H1 (cell line): ENCODE data around the gene GRIFIN. TPM values are rescaled to one million over a fixed set of nuclear protein-coding genes. Genes with fewer than 3 reads are reported as not detected.

Experiments used
- CTCF ChIA-PET: fragments of 300-600 bp; sonication (Branson Sonifier 250); formaldehyde crosslinking; loops from one replicate; lab custom pipeline; 2021; ENCODE audit not compliant: partially characterized antibody; lab: Charles Lee
- POLR2A ChIA-PET: fragments of 300-600 bp; sonication (Branson Sonifier 250); formaldehyde crosslinking; loops from one replicate; lab custom pipeline; 2021; ENCODE audit warnings: inconsistent platforms; ENCODE audit not compliant: partially characterized antibody; lab: Charles Lee
- DNase-seq, 2 experiments: peaks; one replicate each; pipeline versions ENCODE4 v3.0.0 to v3.0.0-alpha.2; 2010 to 2022; ENCODE audit warnings: low spot score in 2 of 2, low read depth in 1 of 2, mixed read lengths in 1 of 2
- FAIRE-seq: peaks from 2 replicates; lab custom pipeline; 2011; peaks lifted over from hg19 to GRCh38; lab: Jason Lieb, UNC
- H2AFZ ChIP-seq: 2 replicates; pipeline ENCODE4 v1.8.1; 2012; ENCODE audit warnings: low read length, inconsistent platforms
- H2AK5ac ChIP-seq: 2 replicates; pipeline ENCODE4 v1.6.1; 2013; ENCODE audit warnings: low read depth, low read length
- H2BK120ac ChIP-seq: replicated peaks from 2 replicates; pipeline ENCODE3; 2013; ENCODE audit warnings: low read depth, low read length, inconsistent platforms
- H2BK12ac ChIP-seq: 2 replicates; pipeline ENCODE4 v1.6.1; 2013; ENCODE audit warnings: low read depth, low read length
- H2BK15ac ChIP-seq: 2 replicates; pipeline ENCODE4 v1.6.1; 2013; ENCODE audit warnings: low read length
- H2BK20ac ChIP-seq: 2 replicates; pipeline ENCODE4 v1.6.1; 2013; ENCODE audit warnings: low read length
- H2BK5ac ChIP-seq: 2 replicates; pipeline ENCODE4 v1.6.1; 2013; ENCODE audit warnings: low read depth, low read length
- H3K14ac ChIP-seq: 2 replicates; pipeline ENCODE4 v1.6.1; 2013; ENCODE audit warnings: inconsistent platforms; ENCODE audit not compliant: insufficient read length
- H3K18ac ChIP-seq: 2 replicates; pipeline ENCODE4 v1.6.1; 2013; ENCODE audit warnings: low read length; ENCODE audit errors: extremely low read depth
- H3K23ac ChIP-seq: 2 replicates; pipeline ENCODE4 v1.6.1; 2013; ENCODE audit warnings: inconsistent platforms; ENCODE audit not compliant: insufficient read length
- H3K23me2 ChIP-seq: 2 replicates; pipeline ENCODE4 v1.6.1; 2013; ENCODE audit warnings: low read depth, low read length
- H3K27ac ChIP-seq: 2 replicates; pipeline ENCODE4 v1.6.1; 2011; ENCODE audit warnings: low read depth, low read length, inconsistent platforms
- H3K27me3 ChIP-seq, 4 experiments: replicated peaks in 1 of 4; 1 replicate in 1 of 4; 2 replicates in 3 of 4; pipeline versions ENCODE4 v1.6.1 to v1.8.1; 2011 to 2013; ENCODE audit warnings: low read length in 3 of 4, mild to moderate bottlenecking in 3 of 4, inconsistent platforms in 2 of 4, mixed read lengths in 2 of 4, moderate library complexity in 1 of 4; ENCODE audit not compliant: control insufficient read depth in 3 of 4, insufficient read depth in 3 of 4; ENCODE audit errors: extremely low read depth in 1 of 4
- H3K36me3 ChIP-seq, 4 experiments: 2 replicates each; pipeline versions ENCODE4 v1.6.1 to v1.8.1; 2011 to 2013; ENCODE audit warnings: mild to moderate bottlenecking in 4 of 4, low read length in 3 of 4, moderate library complexity in 2 of 4, control low read depth in 1 of 4, inconsistent platforms in 1 of 4; ENCODE audit not compliant: insufficient read depth in 4 of 4, control insufficient read depth in 2 of 4
- H3K4ac ChIP-seq: replicated peaks from 2 replicates; pipeline ENCODE3; 2013; ENCODE audit warnings: low read length, low read depth, mixed read lengths, inconsistent platforms; ENCODE audit not compliant: insufficient read length
- H3K4me1 ChIP-seq, 4 experiments: replicated peaks in 1 of 4; 1 replicate in 1 of 4; 2 replicates in 3 of 4; pipeline versions ENCODE4 v1.6.1 to v1.8.1; 2011 to 2013; ENCODE audit warnings: low read length in 3 of 4, inconsistent platforms in 2 of 4, mixed read lengths in 1 of 4; ENCODE audit not compliant: insufficient read depth in 4 of 4, control insufficient read depth in 3 of 4
- H3K4me2 ChIP-seq, 2 experiments: 2 replicates each; pipeline versions ENCODE4 v1.6.1 to v1.8.1; 2011 to 2013; ENCODE audit warnings: low read depth in 2 of 2, low read length in 2 of 2, control low read depth in 1 of 2, inconsistent platforms in 1 of 2, mild to moderate bottlenecking in 1 of 2; ENCODE audit not compliant: insufficient read depth in 1 of 2
- H3K4me3 ChIP-seq, 4 experiments: fragments of 200-600, 300-600 bp in 1 of 4; sonication (generic), shearing (Covaris generic), sonication (Bioruptor Twin) in 1 of 4; 2 replicates each; pipeline versions ENCODE4 v1.5.1 to v1.8.1; 2011 to 2016; ENCODE audit warnings: low read length in 4 of 4, low read depth in 3 of 4, control low read depth in 2 of 4, inconsistent platforms in 2 of 4, mild to moderate bottlenecking in 2 of 4, mixed read lengths in 1 of 4, moderate library complexity in 1 of 4; ENCODE audit not compliant: insufficient read depth in 2 of 4; ENCODE audit errors: extremely low read depth in 1 of 4
- H3K56ac ChIP-seq: replicated peaks from 2 replicates; pipeline ENCODE3; 2013; ENCODE audit warnings: low read depth, mild to moderate bottlenecking, mixed read lengths, low read length, inconsistent platforms; ENCODE audit not compliant: insufficient read length
- H3K79me1 ChIP-seq: 2 replicates; pipeline ENCODE4 v1.6.1; 2013; ENCODE audit warnings: low read depth, low read length, control low read depth
- H3K79me2 ChIP-seq, 2 experiments: 2 replicates each; pipeline versions ENCODE4 v1.6.1 to v1.8.1; 2012 to 2013; ENCODE audit warnings: low read length in 2 of 2, mild to moderate bottlenecking in 2 of 2, inconsistent platforms in 1 of 2; ENCODE audit not compliant: insufficient read depth in 2 of 2, control insufficient read depth in 1 of 2
- H3K9ac ChIP-seq, 4 experiments: replicated peaks in 1 of 4; 1 replicate in 1 of 4; 2 replicates in 3 of 4; pipeline versions ENCODE4 v1.6.1 to v1.8.1; 2011 to 2013; ENCODE audit warnings: low read depth in 3 of 4, low read length in 3 of 4, control low read depth in 2 of 4, mild to moderate bottlenecking in 2 of 4, moderate library complexity in 2 of 4, inconsistent platforms in 1 of 4; ENCODE audit errors: extremely low read depth in 1 of 4
- H3K9me3 ChIP-seq, 2 experiments: 2 replicates each; pipeline versions ENCODE4 v1.6.1 to v1.8.1; 2012 to 2013; ENCODE audit warnings: mild to moderate bottlenecking in 2 of 2, moderate library complexity in 2 of 2, control low read depth in 1 of 2, inconsistent platforms in 1 of 2, low read depth in 1 of 2, low read length in 1 of 2, mixed read lengths in 1 of 2; ENCODE audit not compliant: insufficient read depth in 2 of 2
- H4K20me1 ChIP-seq, 2 experiments: replicated peaks in 1 of 2; 2 replicates each; pipeline versions ENCODE3 to v1.8.1; 2011 to 2013; ENCODE audit warnings: inconsistent platforms in 2 of 2, low read length in 2 of 2, mild to moderate bottlenecking in 1 of 2; ENCODE audit not compliant: insufficient read depth in 2 of 2, control insufficient read depth in 1 of 2
- H4K5ac ChIP-seq: 2 replicates; pipeline ENCODE4 v1.6.1; 2013; ENCODE audit warnings: low read length, low read depth, mixed read lengths, inconsistent platforms; ENCODE audit not compliant: insufficient read length
- H4K8ac ChIP-seq: 2 replicates; pipeline ENCODE4 v1.8.0; 2013; ENCODE audit warnings: mild to moderate bottlenecking, moderate library complexity, low read length, inconsistent platforms; ENCODE audit not compliant: insufficient read depth; ENCODE audit errors: extremely low read depth
- H4K91ac ChIP-seq: replicated peaks from 2 replicates; pipeline ENCODE3; 2013; ENCODE audit warnings: low read length, mixed read lengths, inconsistent platforms; ENCODE audit not compliant: insufficient read length
- CEBPB ChIP-seq: IDR thresholded peaks from 2 replicates; pipeline ENCODE4 v1.6.1; 2012; ENCODE audit warnings: low read depth, low read length
- CHD1 ChIP-seq: IDR thresholded peaks from 2 replicates; pipeline ENCODE4 v1.6.1; 2012; ENCODE audit warnings: low read depth, low read length, improper control_type of control experiment
- CREB1 ChIP-seq: IDR thresholded peaks from 2 replicates; pipeline ENCODE4 v1.6.1; 2012; ENCODE audit warnings: inconsistent platforms
- CTBP2 ChIP-seq: IDR thresholded peaks from 2 replicates; pipeline ENCODE4 v1.7.0; 2011; ENCODE audit warnings: borderline replicate concordance, mild to moderate bottlenecking, moderate library complexity, mixed read lengths, low read length; ENCODE audit not compliant: insufficient read depth, insufficient read length
- KDM1A ChIP-seq: fragments of 200-600, 300-600 bp; sonication (generic); IDR thresholded peaks from 2 replicates; pipeline ENCODE4 v1.7.1; 2016; ENCODE audit warnings: mild to moderate bottlenecking, low read length, borderline replicate concordance
- RBBP5 ChIP-seq: IDR thresholded peaks from 2 replicates; pipeline ENCODE4 v1.7.1; 2012; ENCODE audit warnings: low read depth, mild to moderate bottlenecking, inconsistent platforms, low read length, moderate library complexity, borderline replicate concordance
- SP1 ChIP-seq: IDR thresholded peaks from 2 replicates; pipeline ENCODE4 v1.6.1; 2011; ENCODE audit warnings: low read depth, low read length
- WGBS, 2 experiments: shearing (Covaris generic) in 1 of 2; methylation state at CpG; one replicate each; pipeline versions ENCODE4 v1.1.6 to v1.1.7; 2013 to 2015; ENCODE audit warnings: low lambda C conversion rate in 2 of 2, mixed read lengths in 2 of 2, inconsistent platforms in 1 of 2, low coverage in 1 of 2, missing lambda C conversion rate in 1 of 2; ENCODE audit not compliant: insufficient replicate concordance in 2 of 2, insufficient coverage in 1 of 2, insufficient read length in 1 of 2; ENCODE audit errors: extremely low coverage in 1 of 2, missing lambda C conversion rate in 1 of 2; 5-methylcytosine and 5-hydroxymethylcytosine counted together
- polyA plus RNA-seq, 7 experiments: library from polyadenylated mRNA; depleted of rRNA in 3 of 7; stranded (reverse) in 5 of 7; unstranded in 2 of 7; fragments of >200 nt in 5 of 7; fragments of 200-250 nt in 2 of 7; gene quantifications; 1 replicate in 5 of 7; 2 replicates in 1 of 7; 4 replicates in 1 of 7; pipeline versions ENCODE4 v1.2.1 to v1.2.3, GENCODE V29; 2011 to 2013; ENCODE audit warnings: missing spikeins in 2 of 7, mixed read lengths in 2 of 7
- total RNA-seq: library from RNA; stranded (reverse); fragmentation: NEBNext Ultra II Directional; extraction: Animal tissue kit (Norgen Biotek cat#: 25700); gene quantifications from 2 replicates; pipeline ENCODE4 v1.2.1, GENCODE V29; 2021
- TF ChIP-seq, protein P1 (sequence below): IDR thresholded peaks from 2 replicates; pipeline ENCODE4 v1.6.1; 2012; ENCODE audit warnings: inconsistent platforms

The GRIFIN gene
- total and polyA plus RNA-seq, 2 of the 8 experiments (the other 6 are each of a cell fraction or from before 2014, with no cell fraction given) = not detected

DNA sequence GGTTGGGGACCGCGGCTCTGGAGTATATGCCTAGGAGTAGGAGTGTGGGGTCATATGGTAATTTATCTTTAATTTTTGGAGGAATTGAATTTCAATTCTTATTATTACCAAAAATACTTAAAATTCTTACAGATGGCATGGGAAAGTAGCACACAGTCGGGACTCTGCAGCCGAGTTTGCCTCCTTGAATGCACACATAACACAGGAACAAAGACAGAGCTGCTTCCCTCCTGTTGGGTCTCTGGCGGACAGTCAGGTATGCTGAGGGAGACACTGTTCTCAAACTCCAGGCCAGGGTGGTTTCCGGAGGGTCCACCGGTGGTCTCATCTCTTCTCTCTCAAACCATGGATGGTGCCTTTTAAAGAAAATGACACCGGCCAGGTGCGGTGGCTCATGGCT lies 32.7 kb downstream of the GRIFIN start:
- H3K14ac ChIP-seq = no peak overlapping the region
- ChIA-PET POLR2A (no interaction called here), CTCF (interaction anchor here (0.7 to 14.6 kb wide), 4 partner anchors 7 to 361 kb away, joined by 3 to 119 read pairs (median 3); no protein-coding TSS in a partner anchor)
- no peak overlapping the region for H2BK120ac ChIP-seq
- H3K23me2 ChIP-seq = no peaks in the 10 kb centered on the region; the same call in 1 of the 2 replicates
- no peak overlapping the region for H3K4ac ChIP-seq
- H3K79me2 ChIP-seq = no peaks in the 10 kb centered on the region
- peaks cover 0 to 4% of the 10 kb centered on the region in 2 experiments; a peak in 1 of 4 replicates for H3K9me3 ChIP-seq
- H3K27me3 ChIP-seq = no peaks in the 10 kb centered on the region
- no peak overlapping the region for H2BK20ac ChIP-seq
- FAIRE-seq (no peak), DNase-seq (no peak)
- no peaks in the 10 kb centered on the region for H3K4me1 ChIP-seq
- H3K9ac ChIP-seq = no peak overlapping the region
- H3K4me3 ChIP-seq = no peak overlapping the region
- H4K5ac ChIP-seq = no peak overlapping the region
- no peaks in the 10 kb centered on the region for H3K79me1 ChIP-seq
- H3K4me2 ChIP-seq = no peak overlapping the region
- no peak overlapping the region for H3K56ac ChIP-seq
- no peak overlapping the region for H2BK5ac ChIP-seq
- no peak overlapping the region for H3K18ac ChIP-seq
- 94% methylated on average over 9 of the region's 9 CpGs; no CpG with 5 or more reads in 1 of the 2 experiments for WGBS, 2 experiments
- no peak overlapping the region for H3K23ac ChIP-seq
- H4K91ac ChIP-seq = no peak overlapping the region
- no peak overlapping the region for H4K8ac ChIP-seq
- H4K20me1 ChIP-seq = peaks cover 0 to 1% of the 10 kb centered on the region in 2 experiments
- no peak overlapping the region for H2AFZ ChIP-seq
- H2AK5ac ChIP-seq = no peak overlapping the region
- no peak overlapping the region for H2BK15ac ChIP-seq
- H3K36me3 ChIP-seq = no peaks in the 10 kb centered on the region; a peak in 1 of 8 replicates
- TF ChIP-seq KDM1A = no peak
- no peak for TF ChIP-seq CHD1
- TF ChIP-seq RBBP5 = no peak
- TF ChIP-seq CEBPB = no peak
- TF ChIP-seq, protein P1, sequence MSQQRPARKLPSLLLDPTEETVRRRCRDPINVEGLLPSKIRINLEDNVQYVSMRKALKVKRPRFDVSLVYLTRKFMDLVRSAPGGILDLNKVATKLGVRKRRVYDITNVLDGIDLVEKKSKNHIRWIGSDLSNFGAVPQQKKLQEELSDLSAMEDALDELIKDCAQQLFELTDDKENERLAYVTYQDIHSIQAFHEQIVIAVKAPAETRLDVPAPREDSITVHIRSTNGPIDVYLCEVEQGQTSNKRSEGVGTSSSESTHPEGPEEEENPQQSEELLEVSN = no peak
- no peak for TF ChIP-seq SP1
- TF ChIP-seq CTBP2 = no peak
- no peak for TF ChIP-seq CREB1
- TF ChIP-seq, all 59 proteins: peak for 0
- Histone ChIP-seq H2BK12ac (no peak overlapping the region), H3K27ac (no peak overlapping the region)
